GM12878 (cell line): Measurements from ENCODE around the gene ETS1.

Source experiments
- ATF2 ChIP-seq: IDR thresholded peaks from 2 replicates; pipeline ENCODE4 v1.6.1; 2012; ENCODE audit warnings: low read length, inconsistent platforms
- CTCF ChIP-seq, 3 experiments: IDR thresholded peaks in 2 of 3; conservative IDR thresholded peaks in 1 of 3; 2 replicates each; pipeline ENCODE4 v1.5.1; 2011; ENCODE audit warnings: low read depth in 3 of 3, low read length in 3 of 3, mild to moderate bottlenecking in 3 of 3, control low read depth in 2 of 3, moderate library complexity in 2 of 3, inconsistent platforms in 1 of 3, mixed read lengths in 1 of 3; ENCODE audit not compliant: control insufficient read depth in 2 of 3, insufficient read depth in 1 of 3; ENCODE audit errors: extremely low read depth in 1 of 3
- DPF2 ChIP-seq: fragments of 450-650 bp; IDR thresholded peaks from 2 replicates; pipeline ENCODE4 v1.6.1; 2017; ENCODE audit warnings: mild to moderate bottlenecking
- E2F8 ChIP-seq: fragments of 450-650 bp; IDR thresholded peaks from 2 replicates; pipeline ENCODE4 v1.6.1; 2018; ENCODE audit warnings: mild to moderate bottlenecking, low read depth, moderate library complexity; ENCODE audit not compliant: partially characterized antibody
- E4F1 ChIP-seq: fragments of 450-650 bp; IDR thresholded peaks from 2 replicates; pipeline ENCODE4 v1.6.1; 2018; ENCODE audit warnings: borderline replicate concordance, mild to moderate bottlenecking; ENCODE audit not compliant: partially characterized antibody
- EGR1 ChIP-seq, 2 experiments: IDR thresholded peaks; 1 replicate in 1 of 2; 2 replicates in 1 of 2; pipeline ENCODE4 v1.6.1; 2011 to 2012; ENCODE audit warnings: low read depth in 2 of 2, low read length in 2 of 2, borderline replicate concordance in 1 of 2, mild to moderate bottlenecking in 1 of 2, moderate library complexity in 1 of 2
- MTA2 ChIP-seq: fragments of 450-650 bp; IDR thresholded peaks from 2 replicates; pipeline ENCODE4 v1.6.1; 2016; ENCODE audit warnings: low read depth, mild to moderate bottlenecking, moderate library complexity
- NFYB ChIP-seq: IDR thresholded peaks from 2 replicates; pipeline ENCODE4 v1.6.1; 2011; ENCODE audit warnings: low read depth, mild to moderate bottlenecking, low read length, improper control_type of control experiment, moderate library complexity; ENCODE audit not compliant: insufficient read depth
- POLR2AphosphoS5 ChIP-seq: IDR thresholded peaks from 2 replicates; pipeline ENCODE4 v1.6.1; 2011; ENCODE audit warnings: mild to moderate bottlenecking, low read length, inconsistent platforms
- SPI1 ChIP-seq: IDR thresholded peaks from 2 replicates; pipeline ENCODE4 v1.6.1; 2011; ENCODE audit warnings: low read depth, mild to moderate bottlenecking, low read length, moderate library complexity, borderline replicate concordance; ENCODE audit not compliant: insufficient read depth
- USF1 ChIP-seq: IDR thresholded peaks from 2 replicates; pipeline ENCODE4 v1.6.1; 2011; ENCODE audit warnings: borderline replicate concordance, low read depth, mild to moderate bottlenecking, moderate library complexity, mixed read lengths, low read length; ENCODE audit not compliant: insufficient read depth; ENCODE audit errors: extremely low read length
- YY1 ChIP-seq: IDR thresholded peaks from 2 replicates; pipeline ENCODE4 v1.6.1; 2011; ENCODE audit warnings: low read depth, mild to moderate bottlenecking, low read length
- ZBTB40 ChIP-seq: fragments of 450-650 bp; IDR thresholded peaks from 2 replicates; pipeline ENCODE4 v1.6.1; 2016; ENCODE audit warnings: mild to moderate bottlenecking, moderate library complexity, borderline replicate concordance
- ZNF384 ChIP-seq: IDR thresholded peaks from 2 replicates; pipeline ENCODE4 v1.6.1; 2012; ENCODE audit warnings: low read depth, mild to moderate bottlenecking, low read length, improper control_type of control experiment, borderline replicate concordance

- TF ChIP-seq USF1 (no peak), CTCF (IDR thresholded peaks at IDR 0.05 in 2 of 3, conservative IDR thresholded peaks at IDR 0.05 in 1 of 3; ENCODE audit: control insufficient read depth in 2 of 3, extremely low read depth in 1 of 3, insufficient read depth in 1 of 3, low read depth in 3 of 3, low read length in 3 of 3) (no peak), NFYB (no peak), ATF2 (no peak), YY1 (no peak), E4F1 (no peak), SPI1 (no peak), E2F8 (no peak), DPF2 (no peak), ZNF384 (no peak), MTA2 (no peak), EGR1 (IDR thresholded peaks at IDR 0.05; ENCODE audit: borderline replicate concordance in 1 of 2, low read depth in 2 of 2, low read length in 2 of 2) (no peak), POLR2AphosphoS5 (no peak), ZBTB40 (no peak)
Observed at GRCh38 chr11:128498721-128499245, 88.6 kb downstream of the ETS1 start.
